ENCODE data around the gene EIF3L. TPM values are rescaled to one million over a fixed set of nuclear protein-coding genes. Genes with fewer than 3 reads are reported as not detected.

Gene EIF3L
- total and polyA plus RNA-seq, 10 of the 15 experiments (the other 5 are each of a cell fraction or from before 2014, with no cell fraction given) = 294 to 1,037 (median 618) TPM

DNA sequence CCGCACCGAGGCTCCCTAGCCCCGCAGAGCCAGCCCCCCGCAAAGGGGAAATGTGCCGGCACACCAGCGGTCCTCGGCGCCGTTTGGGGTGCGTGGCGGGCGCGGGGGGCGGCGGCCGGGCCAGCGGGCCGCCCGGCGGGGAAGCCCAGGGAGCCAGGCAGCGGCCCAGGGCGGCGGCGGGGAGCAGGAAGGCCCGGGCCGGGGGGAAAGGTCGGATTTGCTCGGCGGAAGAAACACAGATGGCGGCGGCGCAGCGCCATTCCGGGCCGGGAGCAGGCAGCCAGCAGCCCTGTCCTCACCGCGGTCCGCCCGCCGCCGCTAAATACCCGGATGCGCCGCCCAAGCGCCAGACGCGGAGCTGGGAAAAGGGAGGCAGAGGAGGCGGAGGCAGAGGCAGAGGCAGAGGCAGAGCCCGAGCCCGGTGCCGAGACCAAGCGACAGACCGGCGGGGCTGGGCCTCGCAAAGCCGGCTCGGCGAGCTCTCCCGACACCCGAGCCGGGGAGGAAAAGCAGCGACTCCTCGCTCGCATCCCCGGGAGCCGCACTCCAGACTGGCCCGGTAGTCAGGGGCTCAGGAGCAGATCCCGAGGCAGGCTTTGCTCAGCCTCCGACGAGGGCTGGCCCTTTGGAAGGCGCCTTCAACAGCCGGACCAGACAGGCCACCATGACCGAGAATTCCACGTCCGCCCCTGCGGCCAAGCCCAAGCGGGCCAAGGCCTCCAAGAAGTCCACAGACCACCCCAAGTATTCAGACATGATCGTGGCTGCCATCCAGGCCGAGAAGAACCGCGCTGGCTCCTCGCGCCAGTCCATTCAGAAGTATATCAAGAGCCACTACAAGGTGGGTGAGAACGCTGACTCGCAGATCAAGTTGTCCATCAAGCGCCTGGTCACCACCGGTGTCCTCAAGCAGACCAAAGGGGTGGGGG is 44.1 kb upstream of the EIF3L start (continued):
- TF ChIP-seq ZNF207 (IDR thresholded peaks at IDR 0.05; ENCODE audit: borderline replicate concordance) (no peak), POLR2AphosphoS5 (IDR thresholded peaks at IDR 0.05; ENCODE audit: low read length) (peak; percentile 47; the same call in 1 of the 2 replicates), EGR1 (IDR thresholded peaks at IDR 0.05; ENCODE audit: borderline replicate concordance in 1 of 2, low read depth in 2 of 2, low read length in 2 of 2) (peak in 1 of 2 experiments; percentile 16; a peak in 1 of 3 replicates), FOS (IDR thresholded peaks at IDR 0.05; ENCODE audit: borderline replicate concordance, extremely low read depth, insufficient read length) (no peak), SUZ12 (IDR thresholded peaks at IDR 0.05; ENCODE audit: unreplicated experiment) (peak; percentile 64), TAF1 (IDR thresholded peaks at IDR 0.05; ENCODE audit: borderline replicate concordance, low read depth, low read length) (peak; percentile 39; the same call in 1 of the 2 replicates), GATAD2B (conservative IDR thresholded peaks at IDR 0.05; ENCODE audit: low read depth) (peak; percentile 25; the same call in 1 of the 2 replicates), SMAD5 (IDR thresholded peaks at IDR 0.05; ENCODE audit: low read depth) (no peak), WRNIP1 (IDR thresholded peaks at IDR 0.05; ENCODE audit: borderline replicate concordance, low read depth, low read length) (no peak)

DNA sequence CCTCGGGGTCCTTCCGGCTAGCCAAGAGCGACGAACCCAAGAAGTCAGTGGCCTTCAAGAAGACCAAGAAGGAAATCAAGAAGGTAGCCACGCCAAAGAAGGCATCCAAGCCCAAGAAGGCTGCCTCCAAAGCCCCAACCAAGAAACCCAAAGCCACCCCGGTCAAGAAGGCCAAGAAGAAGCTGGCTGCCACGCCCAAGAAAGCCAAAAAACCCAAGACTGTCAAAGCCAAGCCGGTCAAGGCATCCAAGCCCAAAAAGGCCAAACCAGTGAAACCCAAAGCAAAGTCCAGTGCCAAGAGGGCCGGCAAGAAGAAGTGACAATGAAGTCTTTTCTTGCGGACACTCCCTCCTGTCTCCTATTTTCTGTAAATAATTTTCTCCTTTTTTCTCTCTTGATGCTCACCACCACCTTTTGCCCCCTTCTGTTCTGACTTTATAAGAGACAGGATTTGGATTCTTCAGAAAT is 43.4 kb upstream of the EIF3L start:
- no peak for DNase-seq (ENCODE audit: low read depth, low spot score)
- Histone ChIP-seq H3K27me3 (replicated peaks in 1 of 2; ENCODE audit: control insufficient read depth in 2 of 2, insufficient read depth in 2 of 2, low read length in 1 of 2) (peaks cover 12 to 34% of the 10 kb centered on the region in 2 experiments), H3K9me3 (replicated peaks; ENCODE audit: control insufficient read depth, insufficient read depth, low read length) (no peaks in the 10 kb centered on the region; the same call in 2 of the 3 replicates), H3K4me1 (ENCODE audit: control insufficient read depth, insufficient read depth, low read length) (peaks cover 7% of the 10 kb centered on the region), H3K4me2 (ENCODE audit: control insufficient read depth, insufficient read depth) (no peak overlapping the region), H3K27ac (ENCODE audit: control insufficient read depth, insufficient read depth) (no peak overlapping the region), H2AFZ (ENCODE audit: control insufficient read depth, low read depth, low read length) (no peak overlapping the region), H4K20me1 (ENCODE audit: control insufficient read depth, insufficient read depth) (no peaks in the 10 kb centered on the region), H3K4me3 (no peak overlapping the region), H3K79me2 (ENCODE audit: control insufficient read depth, insufficient read depth, low read length) (no peaks in the 10 kb centered on the region), H3K36me3 (ENCODE audit: control insufficient read depth in 2 of 2, insufficient read depth in 2 of 2, low read length in 1 of 2) (no peaks in the 10 kb centered on the region), H3K9ac (ENCODE audit: control insufficient read depth, insufficient read depth, low read length) (no peak overlapping the region)
- in situ Hi-C loops (cut with MboI) (no loop called here), intact Hi-C loops (cut with micrococcal nuclease; ENCODE audit: unreplicated experiment) (no loop called here)
- CTCF ChIA-PET = no interaction called here
- POLR2A ChIA-PET = no interaction called here
- FAIRE-seq = no peak
- RAD21 ChIA-PET (ENCODE audit: unreplicated experiment) = no interaction called here
- ATAC-seq = no peak
- no TSS peak for BruUV-seq (replicated peaks)
- SMC1A ChIA-PET (ENCODE audit: uncharacterized antibody, unreplicated experiment) = no interaction called here
- 21% methylated on average over 10 of the region's 10 CpGs for WGBS (ENCODE audit: insufficient coverage, insufficient replicate concordance, low lambda C conversion rate, missing lambda C conversion rate)
- TF ChIP-seq TCF3 (IDR thresholded peaks at IDR 0.05; ENCODE audit: borderline replicate concordance, insufficient read depth, low read depth, low read length) (no peak), EZH2 (IDR thresholded peaks at IDR 0.05; ENCODE audit: borderline replicate concordance, control insufficient read depth, low read depth, low read length) (0 out of 2 replicates have a peak, but pooled peaks have one; percentile 28), HCFC1 (IDR thresholded peaks at IDR 0.05; ENCODE audit: low read length) (no peak)
